GM18517 (cell line): ENCODE data around the gene NAA80.
"Not testable (repeated sequence)": the region's sequence is repeated elsewhere in the genome, so short reads cannot be mapped to it uniquely, and the experiment has no call there.

Experiments
- ATAC-seq: cut with Tn5 transposase; IDR thresholded peaks from one replicate; pipeline ENCODE4 v1.9.1; 2021; ENCODE audit warnings: mild to moderate bottlenecking, moderate library complexity; ENCODE audit not compliant: unreplicated experiment

Gene NAA80

DNA sequence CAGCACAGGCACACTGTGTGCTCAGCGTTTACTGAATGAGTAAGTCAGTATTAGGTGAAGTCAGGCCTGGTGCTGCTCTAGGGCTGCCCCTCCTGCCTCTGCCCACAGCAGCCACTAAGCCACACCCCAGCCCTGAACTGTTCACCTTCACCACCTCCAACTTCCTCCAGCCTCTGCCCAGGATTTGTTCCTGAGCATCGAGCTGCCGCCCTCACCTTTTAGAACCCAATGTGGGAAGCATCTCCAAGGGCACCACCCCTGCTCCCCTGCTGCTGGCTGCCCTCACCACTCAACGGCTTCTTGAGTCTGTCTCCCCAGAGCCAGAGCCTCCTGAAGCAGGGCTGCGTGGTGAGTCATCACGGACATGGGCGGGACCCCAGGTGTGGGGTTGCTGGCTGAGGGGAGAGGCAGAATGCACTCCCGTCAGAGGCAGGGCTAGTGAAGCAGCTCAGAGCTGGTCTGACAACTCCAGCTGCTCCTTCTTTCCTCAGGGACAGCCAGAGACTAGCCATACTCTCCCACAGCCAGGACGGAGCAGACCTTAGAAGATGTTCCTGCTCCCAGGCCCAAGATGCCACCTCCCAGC lies 17.5 kb upstream of the NAA80 start:
- ATAC-seq: no peak

DNA sequence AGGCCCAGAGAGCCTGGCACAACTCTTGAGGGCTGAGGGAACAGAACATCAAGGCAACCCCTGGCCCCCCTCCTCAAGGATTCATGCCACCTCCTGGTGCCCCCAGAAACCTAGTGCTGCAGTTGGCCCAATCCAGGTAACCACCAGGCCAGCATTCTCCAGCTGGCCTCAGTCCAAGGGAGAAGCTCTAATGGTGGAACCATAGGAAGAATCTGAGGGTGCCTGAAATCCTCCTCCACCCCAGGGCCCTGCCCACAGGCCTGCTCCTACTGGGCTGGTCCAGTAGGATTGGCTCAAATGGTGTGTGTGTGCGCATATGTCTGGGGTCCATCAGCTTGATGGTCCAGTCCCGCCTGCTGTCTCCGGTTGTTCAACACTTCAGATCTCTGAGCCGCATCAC lies 15.6 kb upstream of the NAA80 start:
- no peak for ATAC-seq

DNA sequence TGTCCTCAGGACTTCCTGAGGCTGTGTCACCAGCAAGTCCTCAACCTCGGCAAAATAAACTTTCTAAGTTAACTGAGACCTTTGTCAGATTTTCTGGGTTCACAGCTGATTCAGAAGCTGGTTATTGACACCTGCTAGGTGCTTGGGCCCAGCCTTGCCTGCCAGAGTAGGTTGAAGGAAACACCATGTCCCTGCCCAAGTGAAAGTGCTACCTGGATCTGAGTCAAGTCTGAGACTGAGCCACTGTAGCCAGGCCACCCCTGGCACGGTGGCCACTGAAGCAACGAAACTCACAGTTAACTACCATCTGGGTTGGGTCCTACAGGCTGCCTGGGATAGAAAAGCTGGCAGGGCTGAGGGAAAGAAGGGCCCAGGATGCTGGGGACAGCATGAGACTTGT lies 15.1 kb upstream of the NAA80 start:
- ATAC-seq: no peak

DNA sequence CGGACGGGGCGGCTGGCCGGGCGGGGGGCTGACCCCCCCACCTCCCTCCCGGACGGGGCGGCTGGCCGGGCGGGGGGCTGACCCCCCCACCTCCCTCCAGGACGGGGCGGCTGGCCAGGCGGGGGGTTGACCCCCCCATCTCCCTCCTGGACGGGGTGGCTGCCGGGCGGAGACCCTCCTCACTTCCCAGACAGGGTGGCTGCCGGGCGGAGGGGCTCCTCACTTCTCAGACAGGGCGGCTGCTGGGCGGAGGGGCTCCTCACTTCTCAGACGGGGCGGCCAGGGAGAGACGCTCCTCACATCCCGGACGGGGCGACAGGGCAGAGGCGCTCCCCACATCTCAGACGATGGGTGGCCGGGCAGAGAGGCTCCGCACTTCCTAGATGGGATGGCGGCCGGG lies 12.8 kb upstream of the NAA80 start:
- ATAC-seq: not testable (repeated sequence)

DNA sequence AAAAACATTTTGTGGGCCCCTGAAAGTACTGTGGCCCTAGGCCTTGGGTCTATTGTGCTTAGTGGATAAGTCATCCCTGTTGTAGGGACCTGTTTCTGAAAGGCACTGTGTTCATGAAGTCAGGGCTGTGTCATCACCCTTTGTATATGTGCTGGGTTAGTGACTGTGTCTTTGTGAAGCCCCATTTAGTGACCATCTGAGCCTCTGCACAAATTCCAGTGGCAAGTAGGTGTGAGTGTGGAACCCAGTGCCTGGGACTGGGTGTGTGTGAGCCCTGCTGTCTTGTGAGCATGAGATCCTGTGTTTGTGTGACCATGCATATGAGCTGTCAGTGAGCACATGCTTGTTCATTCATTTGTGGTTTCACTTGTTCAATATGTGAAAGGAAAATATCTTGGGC lies 5.4 kb upstream of the NAA80 start:
- ATAC-seq: no peak

DNA sequence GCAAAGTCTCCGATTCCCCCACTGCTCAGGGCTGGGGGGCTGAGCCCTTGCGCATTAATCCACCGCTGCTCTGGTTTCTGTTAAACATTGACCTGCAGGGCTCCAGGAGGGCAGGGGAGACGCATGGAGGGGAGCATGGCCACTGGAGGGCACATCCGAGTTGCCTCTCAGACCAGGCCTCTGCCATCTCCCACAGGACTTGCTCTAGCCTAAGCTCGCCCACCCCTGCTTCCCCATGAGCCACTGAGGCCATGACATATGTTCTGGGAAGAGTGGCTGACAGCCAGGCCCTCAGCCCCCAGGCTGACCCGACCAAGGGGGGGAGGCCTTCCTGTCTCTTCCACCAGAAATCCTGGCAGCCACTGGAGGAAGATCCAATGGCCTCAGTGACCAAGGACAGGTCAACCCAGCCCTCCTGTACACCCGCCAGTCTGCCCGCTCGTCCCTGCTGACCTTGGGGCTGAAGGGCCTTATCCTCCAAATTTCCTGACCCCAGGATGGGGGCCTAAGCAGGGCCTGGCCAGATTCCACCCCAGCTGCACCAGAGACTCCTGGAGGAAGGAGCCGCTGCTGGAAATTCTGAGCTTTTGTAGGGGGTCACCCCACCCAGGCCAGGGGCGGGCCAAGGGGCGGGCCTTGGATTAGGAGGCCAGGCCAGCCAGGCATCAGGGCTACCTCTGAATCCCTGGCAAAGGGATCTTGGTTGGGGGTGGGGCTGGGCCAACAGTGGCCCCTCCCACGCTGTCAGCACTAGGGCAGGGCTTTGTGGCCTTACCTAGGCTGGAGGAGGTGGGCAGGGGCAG lies 4.0 kb upstream of the NAA80 start, which contains the start of gene HYAL1:
Gene HYAL1, minus strand, starts transcription at position 562 of the 803 bp plus-strand sequence. CDS start 618 bp downstream, outside the sequence.
- ATAC-seq: no peak

DNA sequence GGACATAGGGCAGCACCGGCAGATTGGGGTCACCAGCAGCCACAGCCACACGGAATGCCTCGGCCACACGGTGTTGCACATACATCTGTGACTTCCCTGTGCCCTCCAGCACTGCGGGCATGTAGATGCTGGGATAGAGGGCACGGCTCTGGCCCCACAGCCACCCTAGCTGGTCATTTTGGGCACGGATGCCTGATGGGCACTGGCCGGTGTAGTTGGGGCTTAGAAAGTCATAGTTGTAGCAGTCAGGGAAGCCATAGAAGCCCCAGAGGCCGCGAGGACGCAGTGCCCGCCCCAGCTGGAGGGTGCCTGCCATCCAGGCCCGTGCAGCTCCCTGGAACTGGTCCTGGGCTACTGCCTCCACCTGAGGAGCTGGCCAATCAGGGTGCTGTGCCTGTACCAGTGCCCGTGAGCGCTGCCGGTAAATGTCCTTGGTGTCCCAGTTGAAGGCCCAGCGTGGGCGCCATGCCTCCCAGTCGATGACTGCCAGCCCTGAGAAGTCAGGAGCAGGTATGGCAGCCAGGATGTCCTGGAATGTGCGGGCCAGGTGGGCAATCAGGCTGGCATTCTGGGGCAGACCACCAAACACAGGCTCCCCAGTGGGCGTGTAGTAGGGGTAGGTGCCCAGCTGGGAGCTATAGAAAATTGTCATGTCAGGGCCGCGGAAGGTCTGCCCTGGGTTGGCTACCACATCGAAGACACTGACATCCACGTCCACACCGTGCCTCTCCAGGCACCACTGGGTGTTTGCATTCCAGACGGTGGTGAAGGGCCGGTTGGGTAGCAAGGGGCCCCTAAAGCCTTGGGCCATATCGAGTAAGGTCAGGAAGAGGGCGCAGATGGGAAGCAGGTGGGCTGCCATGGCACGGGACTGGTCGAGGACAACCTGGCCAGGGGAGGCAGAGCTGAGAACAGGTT lies 3.1 kb upstream of the NAA80 start:
- ATAC-seq: no peak

DNA sequence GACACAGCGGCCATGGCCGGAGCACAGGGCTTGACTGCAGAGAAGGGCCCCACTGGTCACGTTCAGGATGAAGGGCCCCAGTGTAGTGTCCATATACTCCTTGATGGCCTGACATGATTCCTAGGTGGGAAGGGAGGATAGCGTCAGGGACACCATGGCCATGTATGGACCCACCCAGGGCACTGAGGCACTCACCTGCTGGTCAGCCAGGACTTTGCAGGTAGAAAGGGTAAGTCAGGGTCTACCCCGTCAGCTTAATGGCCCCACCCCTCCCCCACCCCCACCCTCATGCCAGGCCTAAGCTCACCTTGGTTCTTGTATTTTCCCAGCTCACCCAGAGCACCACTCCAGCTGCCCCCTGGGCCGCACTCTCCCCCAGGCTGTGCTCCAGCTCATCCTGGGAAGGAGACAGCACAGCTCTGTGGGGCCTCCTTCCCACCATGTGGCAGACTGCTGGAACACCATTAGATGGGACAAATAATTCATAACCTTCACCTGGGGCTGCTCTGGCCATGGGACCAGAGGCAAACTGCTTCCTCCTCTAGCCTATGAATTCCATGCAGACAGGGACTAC lies 1.6 kb upstream of the NAA80 start:
- ATAC-seq: no peak

DNA sequence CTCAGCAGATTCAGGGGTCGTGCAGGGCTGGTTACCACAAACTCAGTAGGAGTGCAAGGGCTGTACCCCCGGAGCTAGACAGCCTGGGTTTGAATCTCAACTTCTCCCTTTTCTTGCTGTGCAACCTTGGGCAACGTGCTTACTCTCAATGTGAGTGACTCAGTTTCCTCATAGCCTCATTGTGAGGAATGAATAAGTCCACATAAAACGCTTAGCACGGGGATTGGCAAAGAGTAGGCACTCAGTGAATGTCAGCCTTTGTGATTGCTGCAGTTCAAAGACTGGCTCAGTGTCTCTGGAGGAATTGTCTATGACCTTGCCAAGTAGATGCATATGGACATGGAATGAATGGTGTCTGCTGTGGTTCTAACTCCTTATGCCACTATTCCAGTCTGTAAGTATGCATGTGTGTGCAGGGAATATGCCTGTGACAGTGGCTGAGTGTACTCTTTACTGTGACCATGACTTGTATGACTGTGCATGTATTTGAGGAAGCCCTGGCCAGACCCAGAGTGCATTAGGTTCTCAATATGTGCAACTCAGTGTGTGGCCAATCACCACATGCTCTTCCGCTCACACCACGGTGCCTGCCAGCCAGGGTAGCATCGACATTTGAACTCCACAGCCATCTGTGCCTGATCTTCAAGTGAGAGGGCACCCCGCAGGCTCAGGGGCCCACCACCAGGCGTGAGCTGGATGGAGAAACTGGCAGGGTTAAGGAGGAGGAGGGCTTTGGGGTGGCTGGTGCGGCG lies 900 bp upstream of the NAA80 start:
- no peak for ATAC-seq

DNA sequence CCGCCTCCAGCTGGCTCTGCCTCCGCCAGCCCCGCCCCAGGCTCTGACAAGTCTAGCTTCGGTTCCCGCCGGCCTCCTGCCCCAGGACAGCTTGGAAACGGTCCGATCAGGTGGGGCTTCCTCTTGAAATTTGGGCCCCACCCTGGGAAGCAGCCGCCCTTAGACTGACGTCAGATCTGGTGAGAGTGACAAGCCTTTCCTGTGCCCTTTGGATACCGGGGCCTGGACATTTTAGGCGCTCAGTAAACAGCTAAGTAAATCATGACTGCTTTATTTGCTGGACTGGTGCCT lies 378 bp upstream of the NAA80 start:
- no peak for ATAC-seq

DNA sequence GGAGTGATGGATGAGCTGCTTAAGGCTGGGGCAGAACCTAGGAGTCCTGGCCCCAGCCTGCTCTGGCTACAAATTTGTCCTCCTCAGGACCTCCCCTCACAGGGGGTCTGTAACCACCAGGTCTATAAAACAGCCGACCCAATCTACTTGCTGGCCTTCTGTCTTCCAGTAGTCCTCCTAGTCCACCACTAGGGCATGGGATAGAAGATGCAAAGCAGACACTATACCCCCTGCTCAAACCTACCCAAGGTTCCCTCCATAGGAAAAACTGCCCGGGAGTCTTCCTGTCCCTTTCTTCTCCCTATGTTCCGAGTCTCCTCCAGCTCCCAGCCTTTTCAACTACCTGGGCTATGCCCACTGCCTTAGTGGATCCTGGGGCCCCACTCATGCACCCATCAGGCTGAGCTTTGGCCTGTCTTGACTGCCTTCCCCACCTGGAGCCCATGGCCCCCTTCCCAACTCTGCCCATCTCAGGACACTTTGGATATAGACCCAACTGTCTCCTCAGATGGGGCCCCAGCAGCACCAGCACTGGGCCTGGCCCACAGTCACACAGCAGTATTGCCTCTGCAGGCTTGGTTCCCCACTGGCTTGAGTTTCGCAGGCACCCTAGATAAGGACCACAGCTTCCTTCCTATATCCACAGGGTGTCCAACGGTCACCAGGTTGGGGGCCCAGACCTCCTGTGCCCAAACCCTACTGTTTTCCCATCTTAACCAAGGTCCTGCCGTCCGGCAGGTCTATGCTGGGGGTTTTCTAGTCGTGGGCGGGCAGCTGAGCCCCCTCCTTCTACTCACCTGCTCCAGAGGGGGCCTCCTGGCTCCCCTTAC lies 1.1 kb downstream of the NAA80 start:
- no peak for ATAC-seq

DNA sequence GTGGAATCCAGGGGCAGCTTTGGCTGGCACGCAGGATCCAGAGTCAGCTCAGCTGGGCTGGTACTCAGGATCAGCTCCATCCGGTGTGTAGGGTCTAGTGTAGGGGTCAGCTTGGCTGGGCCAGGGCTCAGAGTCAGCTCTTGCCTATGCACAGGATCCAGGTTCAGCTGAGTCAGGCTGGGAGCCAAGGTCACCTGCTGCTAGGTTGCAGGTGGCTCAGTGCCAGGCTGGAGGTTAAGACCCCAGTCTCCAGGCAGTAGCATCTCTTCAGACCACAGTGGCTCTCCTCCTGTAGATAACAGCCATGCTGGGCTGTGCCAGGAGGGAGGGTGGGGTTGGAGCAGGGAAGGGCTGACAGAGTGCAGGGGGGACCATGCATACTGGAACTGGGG lies 1.8 kb downstream of the NAA80 start:
- no peak for ATAC-seq

DNA sequence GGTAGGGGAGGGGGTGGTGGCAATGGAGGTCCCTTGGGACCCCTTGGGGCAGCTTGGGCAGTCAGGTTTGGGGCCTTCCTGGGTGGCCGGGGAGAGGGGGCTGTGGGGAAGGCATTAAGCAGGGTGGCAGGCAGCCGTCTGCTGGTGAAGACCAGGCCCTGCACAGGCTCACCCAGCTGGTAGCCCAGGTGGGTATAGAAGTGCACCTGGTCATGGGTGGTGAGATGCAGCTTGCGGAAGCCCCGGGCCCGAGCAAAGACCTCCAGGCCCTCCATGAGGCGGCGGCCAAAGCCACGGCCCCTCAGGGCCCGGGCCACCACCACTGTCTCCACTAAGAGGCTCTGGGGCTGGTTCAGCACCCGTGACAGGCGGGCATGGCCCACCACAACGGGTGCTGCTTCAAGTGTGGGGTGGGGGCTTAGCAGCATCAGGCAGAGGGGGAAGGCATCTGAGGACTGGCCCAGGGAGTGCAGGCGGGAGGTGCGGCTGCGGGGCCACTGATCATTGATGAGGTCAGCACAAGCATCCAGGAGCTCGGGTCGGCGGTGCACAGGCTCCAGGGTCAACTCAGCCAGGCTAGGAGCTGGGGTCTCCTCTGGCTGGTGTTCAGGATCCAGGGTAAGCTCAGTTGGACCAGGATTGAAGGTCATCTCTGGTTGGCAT lies 2.4 kb downstream of the NAA80 start:
- no peak for ATAC-seq

DNA sequence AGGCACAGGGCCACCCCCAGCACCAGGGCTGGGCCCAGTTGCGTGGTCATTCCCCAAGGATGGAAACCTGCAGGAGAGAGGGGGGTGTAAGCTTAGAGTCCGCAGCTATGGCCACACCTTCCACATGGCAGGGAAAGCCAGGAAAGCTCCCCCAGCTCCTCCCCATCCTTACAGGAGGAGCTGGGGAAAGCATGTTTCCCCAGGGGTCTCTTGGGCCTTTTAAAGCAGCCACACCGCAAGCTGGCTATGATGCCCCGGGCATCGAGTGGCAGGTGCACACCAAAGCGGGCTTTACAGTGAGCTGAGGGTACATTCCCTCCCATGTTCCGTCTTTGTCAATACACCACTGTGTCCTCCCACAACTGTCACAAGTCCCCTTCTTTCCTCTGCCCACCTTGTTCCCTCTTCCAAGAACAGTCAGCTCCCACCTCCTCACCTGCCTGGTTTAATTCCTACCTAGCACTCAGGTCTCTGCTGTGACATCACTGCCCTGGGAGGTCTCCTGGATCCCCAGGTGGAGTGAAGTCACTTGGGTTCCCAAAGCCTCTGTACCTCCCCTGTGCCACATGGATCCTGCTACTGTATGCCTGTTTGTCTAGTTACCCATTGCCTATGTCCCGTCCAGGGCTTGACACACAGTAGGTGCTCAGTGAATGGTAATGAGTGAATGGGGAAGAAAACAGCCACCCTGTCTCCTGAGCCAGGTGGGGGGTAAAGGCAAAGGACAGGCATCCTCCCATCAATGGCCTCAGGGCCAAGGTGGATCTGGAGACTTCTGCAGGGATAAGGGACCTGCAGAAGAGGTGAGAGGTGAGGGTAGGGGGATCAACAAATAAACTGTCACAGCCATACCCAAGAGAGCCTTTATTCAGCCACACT lies 3.4 kb downstream of the NAA80 start:
- no peak for ATAC-seq

DNA sequence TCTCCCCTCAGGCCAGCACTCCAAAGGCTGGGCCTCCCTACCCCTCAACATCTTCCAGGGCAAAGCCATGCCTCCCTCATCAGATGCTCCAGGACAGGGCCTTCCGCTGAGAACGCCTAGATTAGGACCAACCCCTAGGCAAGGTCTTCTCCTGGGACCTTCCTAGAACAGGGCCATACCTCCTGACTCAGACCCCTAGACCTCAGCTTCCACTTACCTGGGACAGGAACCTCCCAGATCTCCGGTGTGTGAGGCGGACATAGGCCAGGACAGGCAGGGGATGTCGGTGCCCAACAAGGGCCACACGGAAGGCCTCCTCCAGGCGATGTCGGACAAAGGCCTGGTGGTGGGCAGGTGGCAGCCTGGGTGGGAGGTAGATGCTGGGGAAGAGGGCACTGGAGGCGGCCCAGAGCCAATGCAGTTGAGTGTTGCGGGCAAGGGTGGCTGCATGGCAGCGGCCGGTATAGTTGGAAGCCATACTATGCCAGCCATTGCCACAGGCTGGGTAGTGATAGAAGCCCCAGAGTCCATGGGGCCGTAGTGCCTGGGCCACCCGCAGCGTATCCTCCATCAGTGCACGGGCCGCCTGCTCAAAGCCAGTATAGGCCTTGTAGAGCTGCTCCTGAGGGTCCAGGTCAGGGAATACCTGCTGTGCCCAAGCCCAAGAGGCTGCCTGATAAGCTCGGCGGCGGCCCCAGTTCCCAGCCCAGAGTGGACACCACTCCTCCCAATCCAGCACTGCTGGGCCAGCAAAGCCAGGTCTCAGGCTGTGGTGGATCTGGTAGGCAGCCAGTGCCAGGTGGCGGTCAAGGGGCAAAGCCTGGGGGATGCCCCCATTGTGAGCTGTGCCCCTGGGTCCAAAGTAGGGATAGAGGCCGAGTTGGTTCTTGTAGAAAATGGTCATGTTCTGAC lies 4.5 kb downstream of the NAA80 start:
- no peak for ATAC-seq

DNA sequence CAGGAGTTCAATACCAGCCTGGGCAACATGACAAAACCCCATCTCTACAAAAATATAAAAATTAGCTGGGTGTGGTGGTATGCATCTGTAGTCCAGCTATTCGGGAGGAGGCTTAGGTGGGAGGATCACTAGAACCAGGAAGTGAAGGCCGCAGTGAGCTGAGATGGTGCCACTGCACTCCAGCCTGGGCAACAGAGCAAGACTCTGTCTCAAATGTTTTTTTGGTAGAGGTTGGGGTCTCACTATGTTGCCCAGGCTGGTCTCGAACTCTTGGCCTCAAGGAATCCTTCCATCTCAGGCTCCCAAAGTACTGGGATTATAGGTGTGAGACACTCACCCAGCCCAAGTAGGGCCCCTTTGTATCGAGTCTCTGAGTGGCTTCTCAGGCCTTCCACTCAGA lies 5.1 kb downstream of the NAA80 start:
- ATAC-seq: no peak

DNA sequence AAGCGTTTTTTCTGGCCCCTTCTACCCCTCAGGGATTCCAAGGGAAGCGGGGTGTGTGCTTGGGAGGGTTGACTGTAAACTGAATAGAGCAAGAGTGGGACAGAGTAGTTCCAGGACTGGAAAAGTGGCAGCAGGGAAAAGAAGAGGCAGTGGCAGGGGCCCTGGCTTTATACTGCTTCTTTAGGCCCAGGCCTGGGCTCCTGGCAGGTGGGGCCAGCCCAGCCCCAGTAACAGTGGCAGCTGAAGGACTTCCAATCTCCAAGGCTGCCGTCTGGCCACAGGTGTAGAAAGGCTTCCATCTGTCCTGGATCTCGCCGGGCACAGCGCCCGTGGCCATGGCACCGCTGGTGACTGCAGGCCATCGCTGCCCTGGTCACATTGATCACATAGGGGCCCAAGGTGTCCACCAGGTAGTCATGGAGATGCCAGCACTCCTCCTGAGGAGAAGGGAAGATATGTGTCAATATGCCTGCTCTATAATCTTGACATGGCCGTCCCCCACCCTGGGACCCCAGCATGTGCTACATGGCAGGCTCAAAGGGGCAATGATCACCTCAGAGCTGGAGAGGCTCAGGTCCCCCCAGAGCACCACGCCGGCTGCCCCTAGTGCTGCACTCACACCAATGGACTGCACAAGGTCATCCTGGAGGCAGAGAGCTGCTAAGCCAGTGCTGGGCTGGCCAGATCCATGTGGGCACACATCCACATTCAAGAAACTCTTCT lies 6.0 kb downstream of the NAA80 start:
- no peak for ATAC-seq
